GM12878 (cell line): ENCODE results near the gene UVRAG. TPM values are rescaled to one million over a fixed set of nuclear protein-coding genes. Genes with fewer than 3 reads are reported as not detected.

Experiments used
- ATAC-seq: fragments of 200-7000 bp; cut with Tn5 transposase; 3 replicates; pipeline ENCODE4 v1.9.1; 2020; ENCODE audit warnings: mild to moderate bottlenecking, moderate library complexity
- BruUV-seq: library from RNA; stranded (reverse); fragments of 400-500 nt; replicated peaks from 2 replicates; lab custom pipeline; 2021; lab: Mats Ljungman, UMichigan
- CTCF ChIA-PET: fragments of 300-600 bp; sonication (Branson Sonifier 250); formaldehyde crosslinking; extraction: SDS; loops from one replicate; lab custom pipeline; 2021; ENCODE audit warnings: inconsistent platforms; lab: Yijun Ruan, JAX
- POLR2A ChIA-PET: fragments of 350-600 bp; formaldehyde crosslinking; extraction: SDS; loops from one replicate; lab custom pipeline; 2021; ENCODE audit warnings: inconsistent platforms; lab: Charles Lee
- RAD21 ChIA-PET: fragments of 300-600 bp; sonication (Branson Sonifier 250); formaldehyde crosslinking; loops from one replicate; lab custom pipeline; 2023; ENCODE audit warnings: antibody characterized with exemption; ENCODE audit not compliant: unreplicated experiment; lab: Charles Lee
- SMC1A ChIA-PET: fragments of 300-600 bp; sonication (Branson Sonifier 250); formaldehyde crosslinking; loops from one replicate; lab custom pipeline; 2023; ENCODE audit not compliant: unreplicated experiment, uncharacterized antibody; lab: Charles Lee
- DNase-seq: peaks from one replicate; pipeline ENCODE4 v3.0.0-alpha.2; 2011; ENCODE audit warnings: low read depth, low spot score
- FAIRE-seq: peaks from 3 replicates; lab custom pipeline; 2011; peaks lifted over from hg19 to GRCh38; lab: Jason Lieb, UNC
- H2AFZ ChIP-seq: 2 replicates; pipeline ENCODE4 v1.6.0; 2011; ENCODE audit warnings: low read depth, low read length, control low read depth; ENCODE audit not compliant: control insufficient read depth
- H3K27ac ChIP-seq: 2 replicates; pipeline ENCODE4 v1.5.1; 2011; ENCODE audit warnings: control low read depth; ENCODE audit not compliant: control insufficient read depth, insufficient read depth
- H3K27me3 ChIP-seq, 2 experiments: replicated peaks in 1 of 2; 2 replicates each; pipeline versions ENCODE4 v1.6.0 to v1.6.1; 2011; ENCODE audit warnings: low read length in 1 of 2; ENCODE audit not compliant: control insufficient read depth in 2 of 2, insufficient read depth in 2 of 2
- H3K36me3 ChIP-seq, 2 experiments: 2 replicates each; pipeline ENCODE4 v1.5.1; 2011; ENCODE audit warnings: low read length in 1 of 2; ENCODE audit not compliant: control insufficient read depth in 2 of 2, insufficient read depth in 2 of 2
- H3K4me1 ChIP-seq: 2 replicates; pipeline ENCODE4 v1.6.1; 2011; ENCODE audit warnings: mild to moderate bottlenecking, low read length, moderate library complexity, mixed read lengths; ENCODE audit not compliant: control insufficient read depth, insufficient read depth
- H3K4me2 ChIP-seq: 2 replicates; pipeline ENCODE4 v1.6.0; 2011; ENCODE audit warnings: control low read depth; ENCODE audit not compliant: control insufficient read depth, insufficient read depth
- H3K4me3 ChIP-seq: fragments of 200-600 bp; sonication (generic); 2 replicates; pipeline ENCODE4 v1.5.1; 2016
- H3K79me2 ChIP-seq: 2 replicates; pipeline ENCODE4 v1.6.0; 2011; ENCODE audit warnings: low read length; ENCODE audit not compliant: control insufficient read depth, insufficient read depth
- H3K9ac ChIP-seq: 2 replicates; pipeline ENCODE4 v1.8.0; 2011; ENCODE audit warnings: low read length, control low read depth, mixed read lengths; ENCODE audit not compliant: control insufficient read depth, insufficient read depth
- H3K9me3 ChIP-seq: replicated peaks from 3 replicates; pipeline ENCODE4 v1.5.1; 2011; ENCODE audit warnings: mild to moderate bottlenecking, low read length; ENCODE audit not compliant: control insufficient read depth, insufficient read depth
- H4K20me1 ChIP-seq: 2 replicates; pipeline ENCODE4 v1.6.0; 2011; ENCODE audit not compliant: control insufficient read depth, insufficient read depth
- ATF2 ChIP-seq: IDR thresholded peaks from 2 replicates; pipeline ENCODE4 v1.6.1; 2012; ENCODE audit warnings: low read length, inconsistent platforms
- ATF3 ChIP-seq: IDR thresholded peaks from 2 replicates; pipeline ENCODE4 v1.6.1; 2011; ENCODE audit warnings: low read depth, mild to moderate bottlenecking, low read length, moderate library complexity, borderline replicate concordance; ENCODE audit errors: extremely low read depth
- CBX5 ChIP-seq: sonication (generic); IDR thresholded peaks from 2 replicates; pipeline ENCODE4 v1.6.1; 2016; ENCODE audit warnings: low read depth, moderate library complexity, mild to moderate bottlenecking, inconsistent platforms
- EED ChIP-seq: sonication (generic); IDR thresholded peaks from 2 replicates; pipeline ENCODE4 v1.6.1; 2016; ENCODE audit warnings: antibody characterized with exemption, low read depth
- JUNB ChIP-seq: IDR thresholded peaks from 2 replicates; pipeline ENCODE4 v1.6.1; 2016; ENCODE audit warnings: antibody characterized with exemption, mild to moderate bottlenecking
- NFYA ChIP-seq: IDR thresholded peaks from 2 replicates; pipeline ENCODE4 v1.6.1; 2011; ENCODE audit warnings: low read depth, mild to moderate bottlenecking, low read length, improper control_type of control experiment, borderline replicate concordance
- RBBP5 ChIP-seq: fragments of 200-600 bp; sonication (generic); conservative IDR thresholded peaks from 2 replicates; pipeline ENCODE4 v1.6.1; 2016
- RUNX3 ChIP-seq: IDR thresholded peaks from 2 replicates; pipeline ENCODE4 v1.6.1; 2012; ENCODE audit warnings: low read length, inconsistent platforms
- USF1 ChIP-seq: IDR thresholded peaks from 2 replicates; pipeline ENCODE4 v1.6.1; 2011; ENCODE audit warnings: borderline replicate concordance, low read depth, mild to moderate bottlenecking, moderate library complexity, mixed read lengths, low read length; ENCODE audit not compliant: insufficient read depth; ENCODE audit errors: extremely low read length
- ZNF217 ChIP-seq: fragments of 450-650 bp; IDR thresholded peaks from 2 replicates; pipeline ENCODE4 v1.6.1; 2017; ENCODE audit warnings: antibody characterized with exemption, mild to moderate bottlenecking
- ZSCAN29 ChIP-seq: fragments of 450-650 bp; IDR thresholded peaks from 2 replicates; pipeline ENCODE4 v1.6.1; 2017; ENCODE audit warnings: mild to moderate bottlenecking, moderate library complexity
- WGBS: methylation state at CpG from one replicate; pipeline ENCODE4 v1.1.6; 2016; ENCODE audit warnings: low lambda C conversion rate; ENCODE audit not compliant: insufficient replicate concordance, insufficient coverage; ENCODE audit errors: missing lambda C conversion rate; 5-methylcytosine and 5-hydroxymethylcytosine counted together
- in situ Hi-C: fragments of 300-500 bp; cut with MboI; formaldehyde crosslinking; loops from 9 replicates; pipeline ENCODE4 v1.14.3; 2018; ENCODE audit warnings: mixed read lengths
- intact Hi-C: fragments of 100-400 bp; cut with micrococcal nuclease; formaldehyde crosslinking; loops from one replicate; pipeline ENCODE4 v1.14.2; 2022; ENCODE audit not compliant: unreplicated experiment
- polyA plus RNA-seq, 11 experiments: library from polyadenylated mRNA; depleted of rRNA in 4 of 11; unstranded in 6 of 11; stranded (reverse) in 5 of 11; fragments of >200 nt; fragmentation: Nextera tagmentation in 4 of 11; fragmentation: Illumina TruSeq in 1 of 11; extraction: Ambion mirVana in 4 of 11; extraction: Trizol in 1 of 11; gene quantifications; 1 replicate in 1 of 11; 2 replicates in 10 of 11; pipeline versions ENCODE4 v1.2.1 to v1.2.3, GENCODE V29; 2011 to 2016; ENCODE audit warnings: inconsistent platforms in 2 of 11, missing spikeins in 2 of 11, low read depth in 1 of 11
- total RNA-seq, 4 experiments: library from RNA; depleted of rRNA in 3 of 4; stranded (reverse); fragments of >200 nt in 3 of 4; fragmentation: Illumina TruSeq in 1 of 4; extraction: Trizol in 1 of 4; gene quantifications; 2 replicates each; pipeline versions ENCODE4 v1.2.1 to v1.2.3, GENCODE V29; 2013 to 2021

The UVRAG gene
- total and polyA plus RNA-seq, 10 of the 15 experiments (the other 5 are each of a cell fraction or from before 2014, with no cell fraction given) = 7.0 to 43.4 (median 37.0) TPM

GRCh38 chr11:75858613-75859012 is 43.6 kb downstream of the UVRAG start (continued):
- no peak for TF ChIP-seq RBBP5
- no peak for TF ChIP-seq EED
- TF ChIP-seq NFYA = no peak
- no peak for TF ChIP-seq ZSCAN29
- no peak for TF ChIP-seq ATF2
- TF ChIP-seq RUNX3 = no peak
- no peak for TF ChIP-seq JUNB

- ATAC-seq (no peak), DNase-seq (no peak), FAIRE-seq (no peak)
- SMC1A ChIA-PET = interaction anchor here (0.7 to 1.3 kb wide), 5 partner anchors 23 to 293 kb away, joined by 3 to 5 read pairs (median 3); no protein-coding TSS in a partner anchor
- CTCF ChIA-PET = interaction anchor here (1.3 kb wide), 2 partner anchors 9 to 292 kb away, joined by 3 read pairs; no protein-coding TSS in a partner anchor
- Histone ChIP-seq H3K9ac (no peak overlapping the region), H3K4me2 (no peak overlapping the region), H3K4me3 (no peak overlapping the region), H2AFZ (no peak overlapping the region), H3K27ac (no peak overlapping the region), H3K4me1 (0 out of 2 replicates have a peak, but pooled peaks cover 6% of the 10 kb centered on the region), H3K27me3 (no peaks in the 10 kb centered on the region), H3K36me3 (peaks cover 5 to 23% of the 10 kb centered on the region in 2 experiments), H4K20me1 (peaks cover 2% of the 10 kb centered on the region; the same call in 1 of the 2 replicates), H3K79me2 (peaks cover 57% of the 10 kb centered on the region), H3K9me3 (no peaks in the 10 kb centered on the region; the same call in 2 of the 3 replicates)
- intact Hi-C loops (no loop called here), in situ Hi-C loops (loop anchor here (10.0 kb wide), 1 partner anchor 145 kb away; the partner anchor contains the start of gene MOGAT2)
- BruUV-seq = no TSS peak
- POLR2A ChIA-PET = no interaction called here
- 100% methylated on average over 2 of the region's 2 CpGs for WGBS
- TF ChIP-seq ATF3 (no peak), USF1 (no peak), ZNF217 (no peak), CBX5 (no peak)
- RAD21 ChIA-PET = no interaction called here
Observed at GRCh38 chr11:75859614-75860013, 44.6 kb downstream of the UVRAG start.
